GM18519 (cell line): Measurements from ENCODE around the gene CTNS.
"Not testable (repeated sequence)": the region's sequence is repeated elsewhere in the genome, so short reads cannot be mapped to it uniquely, and the experiment has no call there.

ENCODE experiments used
- ATAC-seq: cut with Tn5 transposase; IDR thresholded peaks from one replicate; pipeline ENCODE4 v1.9.1; 2021; ENCODE audit warnings: mild to moderate bottlenecking, moderate library complexity; ENCODE audit not compliant: unreplicated experiment, low FRiP score

Gene CTNS

DNA sequence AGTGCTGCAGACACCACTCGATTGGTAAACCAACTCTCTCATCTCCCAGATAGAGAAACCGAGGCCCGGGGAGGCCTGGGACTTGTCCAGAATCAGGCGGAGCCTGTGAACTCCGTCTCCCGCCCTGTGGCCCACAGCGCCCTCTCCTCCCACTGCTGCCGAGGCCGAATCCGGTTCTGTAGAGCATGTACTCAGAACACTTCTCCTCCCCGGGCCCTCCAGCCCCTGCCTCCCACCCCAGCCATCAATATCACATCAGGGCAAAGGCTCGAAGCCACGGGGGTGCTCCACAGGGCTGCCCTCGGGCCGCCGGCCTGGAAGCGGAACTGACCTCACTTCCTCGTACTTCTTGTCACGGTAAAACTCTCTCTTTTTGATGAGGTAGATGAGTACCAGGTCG lies 45.0 kb downstream of the CTNS start:
- no peak for ATAC-seq

DNA sequence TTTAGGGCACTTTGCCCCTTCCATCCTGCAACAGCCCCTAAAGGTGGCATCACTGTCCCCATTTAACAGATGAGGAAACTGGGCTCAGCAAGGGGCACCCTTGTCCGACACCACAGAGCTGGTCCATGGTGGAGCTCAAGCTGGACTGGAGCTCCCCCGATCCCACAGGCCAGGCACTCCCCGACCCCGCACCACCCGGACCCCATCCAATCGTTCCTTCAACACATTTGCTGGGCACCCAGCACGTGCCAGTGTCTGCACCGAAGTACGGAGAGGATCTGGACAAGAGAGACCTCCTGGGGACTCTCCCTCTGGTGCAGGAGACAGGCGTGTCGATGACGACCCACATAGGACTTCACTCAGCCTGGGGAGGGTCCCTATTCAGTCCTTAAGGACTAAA lies 45.5 kb downstream of the CTNS start:
- no peak for ATAC-seq

DNA sequence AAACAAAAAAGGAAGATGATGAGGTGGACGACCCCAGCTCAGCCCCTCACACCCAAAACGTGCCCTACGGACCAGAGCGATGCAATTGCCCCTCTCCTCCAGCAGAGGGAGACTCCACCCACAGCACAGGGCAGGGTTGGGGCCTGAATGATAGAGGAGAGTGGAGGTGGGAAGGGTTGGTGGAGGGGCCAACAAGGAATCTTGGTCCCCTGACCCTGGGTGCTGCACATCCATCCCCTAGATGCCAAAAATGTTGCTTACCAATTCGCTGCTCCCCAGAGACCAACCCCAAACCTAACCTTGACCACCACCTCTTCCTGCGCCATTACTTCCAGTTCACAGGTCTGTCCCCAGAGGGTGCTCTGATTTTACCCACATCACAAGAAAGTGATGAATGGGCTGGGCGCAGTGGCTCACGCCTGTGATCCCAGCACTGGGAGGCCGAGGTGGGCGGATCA lies 46.5 kb downstream of the CTNS start:
- ATAC-seq = no peak

DNA sequence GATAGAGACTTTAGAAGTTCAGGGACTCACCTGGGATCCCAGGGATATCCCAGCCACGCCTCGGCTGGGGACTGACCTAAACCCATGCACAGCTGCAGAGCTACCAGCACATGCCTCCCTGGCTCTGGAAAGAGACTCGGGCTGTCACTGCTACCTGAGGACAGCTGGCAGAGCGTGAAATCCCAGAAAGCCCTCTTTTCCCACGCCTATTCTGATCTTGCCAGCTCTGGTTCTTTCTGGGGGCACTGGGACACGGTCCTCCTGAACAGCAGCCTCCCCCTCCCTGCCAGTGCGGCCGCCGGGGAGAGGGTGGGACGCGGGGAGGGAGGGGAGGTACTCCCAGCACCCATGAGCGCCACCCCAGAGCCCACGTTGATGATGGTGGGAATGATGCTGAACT lies 48.6 kb downstream of the CTNS start:
- ATAC-seq = no peak

DNA sequence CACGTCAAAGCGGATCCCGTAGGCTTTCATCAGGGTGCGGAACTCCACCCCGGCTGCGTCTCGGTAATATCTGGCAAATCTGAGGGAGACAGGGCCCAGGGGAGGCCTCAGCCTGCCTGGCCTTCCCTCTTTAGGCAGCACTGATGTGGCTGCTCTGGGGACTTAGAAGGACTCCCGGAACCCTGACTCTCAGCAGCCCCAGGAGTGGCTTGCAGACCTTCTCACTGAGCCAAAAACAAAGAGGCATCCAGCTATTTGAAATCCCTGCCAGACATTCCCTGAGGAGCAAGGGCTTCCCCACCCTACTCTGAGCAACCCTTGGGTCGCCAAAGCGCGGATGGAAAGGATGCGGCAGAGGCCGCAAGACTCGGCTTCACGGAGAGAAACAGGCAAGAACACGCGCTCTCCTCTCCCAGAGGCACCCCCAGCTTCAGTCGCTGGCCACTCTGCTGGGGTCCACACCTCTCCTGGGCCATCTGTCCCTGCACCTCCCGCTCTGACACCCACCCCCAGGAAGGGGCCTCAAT lies 51.5 kb downstream of the CTNS start:
- no peak for ATAC-seq

DNA sequence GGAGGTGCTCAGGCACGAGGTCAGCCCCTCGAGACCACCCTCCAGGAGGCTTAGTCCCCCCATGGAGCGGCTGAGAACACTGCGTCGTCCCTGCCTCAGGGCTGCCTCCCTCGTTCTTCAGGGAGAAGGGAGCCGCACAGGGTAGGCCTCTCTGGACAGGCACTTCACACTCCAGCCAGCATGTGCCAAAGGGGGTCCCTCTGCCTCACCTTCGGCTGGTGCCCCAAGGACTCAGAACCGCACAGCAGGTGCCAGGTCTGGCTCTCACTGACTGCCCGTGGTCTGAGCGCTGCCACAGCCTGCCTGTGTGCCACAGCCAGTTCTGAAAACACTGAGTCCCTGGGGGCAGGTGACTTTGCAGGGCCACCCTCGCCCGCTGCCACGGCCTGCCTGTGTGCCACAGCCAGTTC lies 52.3 kb downstream of the CTNS start:
- ATAC-seq = no peak

DNA sequence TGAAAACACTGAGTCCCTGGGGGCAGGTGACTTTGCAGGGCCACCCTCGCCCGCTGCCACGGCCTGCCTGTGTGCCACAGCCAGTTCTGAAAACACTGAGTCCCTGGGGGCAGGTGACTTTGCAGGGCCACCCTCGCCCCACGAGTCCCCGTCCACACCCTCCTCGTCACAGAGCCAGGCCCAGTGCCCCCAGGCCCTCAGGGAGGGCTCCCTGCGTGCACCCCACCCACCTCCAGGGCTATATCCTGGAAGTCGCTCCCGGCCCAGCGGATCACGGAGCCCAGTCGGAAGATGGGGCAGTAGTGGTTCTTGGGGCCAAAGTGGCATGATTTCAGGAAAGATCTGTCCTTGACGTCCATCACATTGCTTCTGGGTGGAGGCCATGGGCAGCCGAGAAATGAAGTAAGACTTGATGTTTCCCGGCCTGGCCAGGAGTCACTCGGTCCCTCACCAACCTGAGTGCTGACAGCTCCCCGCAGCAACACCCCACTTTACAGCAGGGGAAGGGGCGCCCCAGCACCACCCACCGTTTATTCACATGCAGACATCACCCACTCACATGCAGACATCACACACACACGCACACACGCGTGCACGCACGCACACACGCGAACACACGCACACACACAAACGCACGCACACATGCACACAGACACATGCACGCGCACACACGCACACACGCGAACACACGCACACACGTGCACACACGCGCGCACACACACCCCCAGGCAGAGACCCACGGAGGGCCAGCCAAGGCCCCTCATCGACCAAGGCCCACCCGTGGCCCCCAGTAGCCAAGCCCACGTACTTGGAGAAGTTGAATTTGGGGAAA lies 52.9 kb downstream of the CTNS start:
- no peak for ATAC-seq

DNA sequence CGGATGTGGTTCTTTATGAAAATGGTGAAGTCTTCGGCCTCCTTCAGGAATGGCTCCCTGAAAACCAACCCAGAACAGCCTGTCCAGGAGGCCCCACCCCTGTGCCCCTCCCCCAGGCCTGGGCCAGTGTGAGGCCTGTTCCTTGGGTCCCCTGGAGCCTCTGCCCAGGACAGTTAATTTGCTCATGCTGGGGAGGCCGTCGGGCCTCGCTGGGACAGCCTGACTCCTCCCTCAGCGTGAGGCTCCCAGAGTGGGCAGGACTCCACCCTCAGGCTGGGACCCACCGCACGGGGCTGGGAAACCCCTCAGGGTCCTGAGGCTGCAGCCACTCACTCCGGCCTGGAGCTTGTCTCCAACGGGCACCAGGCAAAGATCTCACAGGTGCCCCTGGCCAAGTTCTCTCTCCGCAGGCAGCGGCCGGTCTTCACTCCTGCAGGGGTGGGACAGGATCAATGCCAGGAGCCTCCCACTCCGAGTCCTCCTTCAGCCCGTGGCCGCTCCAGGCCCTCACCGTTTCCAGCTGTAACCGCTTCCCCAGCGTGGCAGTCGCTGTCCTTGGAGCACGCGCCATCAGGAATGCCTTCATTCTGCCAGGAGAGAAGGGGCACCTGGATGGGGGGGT lies 53.6 kb downstream of the CTNS start:
- ATAC-seq = no peak

DNA sequence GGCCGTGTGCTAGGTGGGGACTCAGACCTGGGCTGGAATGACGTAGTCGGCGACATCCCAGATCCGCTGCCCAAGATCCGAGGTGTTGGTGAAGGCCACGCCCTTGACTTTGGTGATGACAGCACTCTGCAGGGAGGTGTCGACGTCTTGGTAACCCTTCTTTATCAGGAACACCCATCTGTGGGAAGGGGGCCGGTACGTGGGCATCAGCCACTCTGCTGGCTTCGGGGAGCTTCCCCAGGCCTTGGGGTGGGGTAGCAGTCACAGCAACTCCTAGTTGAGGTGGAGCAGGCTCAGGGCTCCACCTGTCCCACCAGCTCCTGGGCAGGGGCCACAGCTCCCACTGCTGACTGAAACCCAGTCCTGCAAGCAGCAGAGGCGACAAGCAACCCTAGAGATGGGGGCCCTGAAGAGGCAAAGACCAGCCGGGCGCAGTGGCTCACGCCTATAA lies 55.1 kb downstream of the CTNS start:
- no peak for ATAC-seq

DNA sequence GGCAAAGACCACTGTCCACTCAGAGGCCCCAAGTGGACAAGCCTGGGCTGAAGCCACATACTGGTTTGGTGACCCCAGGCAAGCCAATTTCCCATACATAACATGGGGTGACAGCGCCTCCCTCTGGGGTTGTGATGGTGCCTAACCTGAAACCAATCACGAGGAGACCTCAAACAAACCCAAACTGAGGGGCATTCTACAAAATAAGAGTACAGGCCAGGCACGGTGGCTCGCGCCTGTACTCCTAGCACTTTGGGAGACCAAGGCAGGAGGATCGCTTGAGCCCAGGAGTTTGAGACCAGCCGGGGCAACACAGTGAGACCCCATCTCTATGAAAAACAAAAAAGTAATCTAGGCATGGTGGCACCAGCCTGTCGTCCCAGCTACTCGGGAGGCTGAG lies 55.8 kb downstream of the CTNS start:
- no peak for ATAC-seq

DNA sequence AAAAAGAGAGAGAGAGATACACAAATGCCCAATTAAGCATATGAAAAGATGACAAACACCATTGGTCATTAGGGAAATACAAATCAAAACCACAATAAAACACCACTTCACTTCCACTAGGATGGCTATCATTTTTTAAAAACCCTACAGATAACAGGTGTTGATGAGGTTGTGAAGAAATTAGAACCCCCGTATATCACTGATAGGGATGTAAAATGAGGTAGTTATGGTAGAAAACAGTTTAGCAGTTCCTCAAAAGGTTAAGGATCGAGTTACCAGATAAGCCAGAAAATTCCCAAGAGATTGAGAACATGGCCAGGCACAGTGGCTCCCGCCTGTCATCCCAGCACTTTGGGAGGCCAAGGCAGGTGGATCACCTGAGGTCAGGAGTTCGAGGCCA lies 56.6 kb downstream of the CTNS start:
- no peak for ATAC-seq

DNA sequence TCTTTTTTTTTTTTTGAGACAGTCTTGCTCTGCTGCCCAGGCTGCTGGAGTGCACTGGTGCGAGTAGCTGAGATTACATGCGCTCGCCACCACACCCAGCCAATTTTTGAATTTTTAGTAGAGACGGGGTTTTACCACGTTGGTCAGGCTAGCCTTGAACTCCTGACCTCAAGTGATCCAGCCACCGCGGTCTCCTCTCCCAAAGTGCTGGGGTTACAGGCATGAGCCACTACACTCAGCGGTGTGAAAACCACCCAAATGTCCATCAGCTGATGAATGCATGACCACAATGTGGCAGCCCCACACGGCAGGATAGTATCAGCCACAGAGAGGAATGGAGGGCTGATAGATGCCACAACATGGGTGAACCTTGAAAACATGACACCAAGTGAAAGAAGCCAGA lies 57.3 kb downstream of the CTNS start:
- ATAC-seq = no peak

DNA sequence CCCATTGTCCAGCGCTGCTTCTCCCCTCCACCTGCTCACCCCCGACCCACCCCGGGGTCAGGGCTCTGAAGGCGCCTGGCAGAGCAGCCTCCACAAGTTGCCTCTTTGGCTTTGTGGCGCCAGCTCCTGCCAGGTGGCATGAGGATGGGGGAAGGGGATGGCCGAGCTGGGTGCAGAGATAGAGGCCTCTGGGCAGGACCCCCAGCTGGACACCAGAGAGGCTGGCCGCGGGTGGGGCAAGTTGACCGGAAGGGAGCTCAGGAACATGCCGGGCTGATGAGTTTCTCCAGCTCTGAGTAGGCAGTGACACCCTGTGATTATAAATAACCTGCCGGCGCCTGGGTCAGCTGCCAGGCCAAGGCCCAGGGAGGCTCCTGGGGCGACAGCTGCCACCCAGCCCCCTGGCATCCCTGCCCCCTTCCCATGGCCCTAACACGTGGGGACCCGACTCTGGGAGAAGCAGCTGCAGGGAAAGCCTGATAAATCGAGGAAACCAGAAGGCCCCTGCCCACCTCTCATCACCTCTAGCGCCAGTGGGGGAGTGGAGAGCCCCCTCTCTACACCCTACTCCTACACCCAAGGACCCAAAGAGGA lies 58.7 kb downstream of the CTNS start:
- ATAC-seq = no peak

DNA sequence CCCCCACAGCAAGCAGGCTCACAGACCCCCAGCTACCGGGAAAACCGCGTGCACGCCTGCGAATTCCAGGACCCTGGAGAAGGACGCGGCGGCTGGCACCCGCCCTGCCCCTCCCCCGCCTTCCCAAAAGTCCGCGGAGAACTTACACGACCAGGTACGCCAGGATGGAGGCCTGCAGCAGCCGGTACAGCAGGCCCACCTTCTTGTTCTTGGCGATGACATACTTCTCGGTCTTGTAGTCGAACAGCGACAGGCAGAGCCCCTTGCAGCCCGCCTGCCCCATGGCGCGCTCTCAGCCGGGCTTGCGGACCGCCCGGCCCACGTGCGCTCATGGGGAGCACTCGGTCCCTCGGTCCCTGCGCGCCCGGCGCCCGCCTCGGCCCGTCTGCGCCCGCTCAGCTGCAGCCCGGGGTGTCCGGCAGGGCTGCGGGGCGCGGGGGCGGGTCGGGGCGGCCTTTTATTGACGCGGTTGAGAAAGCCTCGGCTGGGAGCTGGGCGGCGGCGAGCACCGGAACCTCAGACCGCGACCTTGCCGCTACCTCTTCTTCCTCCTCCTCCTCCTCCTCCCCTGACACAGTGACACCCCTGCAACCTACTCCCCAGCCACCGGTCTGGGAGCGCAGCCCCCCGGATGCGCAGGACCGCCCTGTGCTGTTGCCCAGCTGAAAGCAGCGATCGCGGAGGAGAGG lies 59.3 kb downstream of the CTNS start, which contains the start of gene P2RX5:
Gene P2RX5, minus strand, starts transcription at position 433 of the 689 bp plus-strand sequence. Its CDS starts 150 bp downstream, at position 283.
- no peak for ATAC-seq

DNA sequence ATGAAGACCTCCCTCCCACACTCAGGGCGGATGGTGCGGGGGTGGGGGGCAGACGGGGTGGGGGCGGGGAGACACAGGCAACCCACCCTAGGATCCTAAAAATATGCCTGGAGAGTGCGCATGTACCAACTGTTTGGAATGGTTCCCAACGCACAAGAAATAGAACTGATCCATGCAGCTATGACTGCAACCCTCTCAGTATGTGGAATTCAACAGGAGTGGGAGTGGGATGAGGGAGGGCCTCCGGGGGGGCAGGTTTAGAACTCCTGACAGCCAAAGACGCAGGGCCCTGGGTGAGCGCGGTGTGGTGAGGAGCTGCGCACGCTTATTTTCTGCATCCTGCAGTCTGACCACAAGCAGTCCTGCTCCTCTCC lies 60.5 kb downstream of the CTNS start:
- ATAC-seq = no peak

DNA sequence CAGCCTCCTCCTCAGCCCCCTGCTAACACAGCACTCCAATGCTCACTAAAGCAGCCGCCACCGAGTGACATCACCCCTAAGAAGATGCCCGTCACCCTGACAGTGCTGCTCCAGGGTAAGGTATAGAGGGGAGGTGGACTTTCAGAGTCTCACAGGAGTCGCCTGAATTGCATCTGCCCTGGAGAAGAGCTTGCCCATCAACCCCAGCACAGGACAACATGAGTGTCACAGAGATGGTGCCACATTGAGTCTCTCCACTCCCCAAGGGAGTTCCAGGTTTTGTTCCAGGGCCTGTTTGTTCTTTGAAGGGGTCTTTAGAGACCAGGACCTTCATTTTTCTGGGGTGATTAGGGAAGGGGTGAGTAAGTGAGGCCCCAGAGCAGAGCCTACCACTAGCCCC lies 61.6 kb downstream of the CTNS start:
- no peak for ATAC-seq

DNA sequence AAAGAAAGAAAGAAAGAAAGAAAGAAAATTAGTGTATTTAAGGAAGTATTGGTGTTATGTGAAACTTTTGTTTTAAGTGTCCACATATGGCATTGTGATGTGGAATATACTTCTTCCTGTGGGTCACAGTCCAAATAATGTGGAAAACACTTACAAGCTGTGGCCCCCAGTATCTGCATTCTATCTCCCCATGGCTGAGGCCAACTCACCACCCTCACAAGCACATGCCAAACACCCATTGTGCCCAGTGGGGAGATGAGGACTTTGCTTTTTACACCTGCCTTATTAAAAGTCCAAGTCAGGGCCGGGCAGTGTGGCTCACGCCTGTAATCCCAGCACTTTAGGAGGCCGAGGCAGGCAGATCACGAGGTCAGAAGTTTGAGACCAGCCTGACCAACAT lies 63.4 kb downstream of the CTNS start:
- no peak for ATAC-seq

DNA sequence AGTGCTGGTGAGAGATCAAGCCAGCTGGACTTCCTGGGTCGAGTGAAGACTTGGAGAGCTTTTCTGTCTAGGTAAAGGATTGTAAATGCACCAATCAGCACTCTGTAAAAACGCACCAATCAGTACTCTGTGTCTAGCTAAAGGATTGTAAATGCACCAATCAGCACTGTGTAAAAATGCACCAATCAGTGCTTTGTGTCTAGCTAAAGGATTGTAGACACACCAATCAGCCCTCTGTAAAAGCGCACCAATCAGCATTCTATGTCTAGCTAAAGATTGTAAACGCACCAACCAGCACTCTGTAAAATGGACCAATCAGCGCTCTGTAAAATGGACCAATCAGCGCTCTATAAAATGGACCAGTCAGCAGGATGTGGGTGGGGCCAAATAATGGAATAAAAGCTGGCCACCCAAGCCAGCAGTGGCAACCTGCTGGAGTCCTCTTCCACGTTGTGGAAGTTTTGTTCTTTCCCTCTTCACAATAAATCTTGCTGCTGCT lies 65.5 kb downstream of the CTNS start:
- ATAC-seq = not testable (repeated sequence)

DNA sequence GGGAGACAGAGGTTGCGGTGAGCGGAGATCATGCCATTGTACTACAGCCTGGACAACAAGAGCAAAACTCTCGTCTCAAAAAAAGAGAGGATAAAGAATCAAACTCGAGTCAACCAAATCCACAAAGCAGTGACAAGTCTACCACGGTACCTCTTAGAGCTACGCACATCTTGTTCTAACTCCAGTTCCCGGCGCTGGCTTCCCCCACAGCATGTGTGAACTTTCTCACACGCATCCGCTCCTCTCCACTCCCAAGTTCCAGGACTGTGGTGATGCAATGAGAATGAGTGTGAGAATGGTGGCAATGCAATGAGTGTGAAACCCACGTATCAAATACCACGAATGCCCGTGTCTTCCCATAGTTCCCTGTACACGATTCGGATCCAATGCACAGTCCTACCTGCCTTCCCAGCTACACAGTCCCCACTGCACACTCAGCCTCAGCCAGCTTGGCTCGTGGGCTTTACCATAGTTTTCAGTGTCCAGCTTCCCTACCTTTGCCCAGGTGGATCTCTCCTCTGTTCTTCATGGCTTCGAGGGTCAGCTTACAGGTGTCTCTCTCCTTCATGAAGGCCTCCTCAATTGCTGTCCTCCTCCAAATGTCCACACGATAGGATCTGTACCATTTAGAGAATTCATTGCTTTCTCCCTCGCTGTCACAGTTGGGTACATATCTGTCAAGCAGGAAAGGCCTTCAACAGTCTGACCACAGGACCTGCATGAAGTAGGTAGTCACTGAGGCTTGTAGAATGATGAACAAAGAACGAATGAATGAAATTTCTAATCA lies 68.6 kb downstream of the CTNS start:
- ATAC-seq = no peak

DNA sequence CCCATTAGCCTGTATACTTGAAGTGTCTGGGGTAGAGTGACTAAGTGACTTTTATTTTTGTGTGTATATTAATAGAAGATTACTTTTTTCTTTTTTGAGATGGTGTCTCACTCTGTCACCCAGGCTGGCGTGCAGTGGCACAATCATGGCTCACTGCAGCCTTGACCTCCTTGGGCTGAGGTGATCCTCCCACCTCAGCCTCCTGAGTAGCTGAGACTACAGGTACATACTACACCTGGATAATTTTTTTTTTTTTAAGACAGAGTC lies 69.1 kb downstream of the CTNS start:
- ATAC-seq = not testable (repeated sequence)
